HEK293T (cell line): ENCODE results near the gene TP63.

Experiments
- ARNT ChIP-seq: fragments of 450-650 bp; IDR thresholded peaks from 2 replicates; pipeline ENCODE4 v1.6.1; 2017; ENCODE audit warnings: mild to moderate bottlenecking
- BHLHE40 ChIP-seq: fragments of 450-650 bp; IDR thresholded peaks from 2 replicates; pipeline ENCODE4 v1.6.1; 2016; ENCODE audit warnings: mild to moderate bottlenecking, moderate library complexity, borderline replicate concordance
- ELF4 ChIP-seq: fragments of 450-650 bp; IDR thresholded peaks from 2 replicates; pipeline ENCODE4 v1.6.1; 2017; ENCODE audit warnings: antibody characterized with exemption
- FOXK2 ChIP-seq: fragments of 450-650 bp; IDR thresholded peaks from 2 replicates; pipeline ENCODE4 v1.6.1; 2016; ENCODE audit warnings: mild to moderate bottlenecking
- FOXM1 ChIP-seq: fragments of 450-650 bp; IDR thresholded peaks from 2 replicates; pipeline ENCODE4 v1.6.1; 2017; ENCODE audit warnings: mild to moderate bottlenecking, borderline replicate concordance
- L3MBTL2 ChIP-seq: fragments of 450-650 bp; conservative IDR thresholded peaks from 2 replicates; pipeline ENCODE4 v1.6.1; 2016; ENCODE audit warnings: mild to moderate bottlenecking
- LEF1 ChIP-seq: fragments of 450-650 bp; IDR thresholded peaks from 2 replicates; pipeline ENCODE4 v1.6.1; 2017; ENCODE audit warnings: mild to moderate bottlenecking, borderline replicate concordance
- SP1 ChIP-seq: fragments of 450-650 bp; IDR thresholded peaks from 2 replicates; pipeline ENCODE4 v1.6.1; 2017
- SUZ12 ChIP-seq: fragments of 450-650 bp; IDR thresholded peaks from 2 replicates; pipeline ENCODE4 v1.6.1; 2016; ENCODE audit warnings: mild to moderate bottlenecking
- TARDBP ChIP-seq: fragments of 450-650 bp; IDR thresholded peaks from 2 replicates; pipeline ENCODE4 v1.6.1; 2016
- ZNF384 ChIP-seq: fragments of 450-650 bp; IDR thresholded peaks from 2 replicates; pipeline ENCODE4 v1.6.1; 2016

- TF ChIP-seq SUZ12 (no peak), SP1 (no peak), L3MBTL2 (no peak), TARDBP (no peak), LEF1 (no peak), ARNT (no peak), ELF4 (no peak), FOXK2 (no peak), BHLHE40 (no peak), FOXM1 (no peak), ZNF384 (no peak)
Observed at GRCh38 chr3:189903562-189904250, 272.5 kb downstream of the TP63 start.
